GM12874 (cell line): ENCODE data around the gene EPM2A.

Experiments
- CTCF ChIP-seq: IDR thresholded peaks from 2 replicates; pipeline ENCODE4 v1.5.1; 2011; ENCODE audit warnings: low read depth, mild to moderate bottlenecking, control low read depth, low read length, moderate library complexity; ENCODE audit not compliant: insufficient read depth

EPM2A gene

GRCh38 chr6:145602726-145603326 lies 132.5 kb downstream of the EPM2A start:
- TF ChIP-seq CTCF: no peak

GRCh38 chr6:145601397-145601796 lies 133.9 kb downstream of the EPM2A start:
- no peak for TF ChIP-seq CTCF

- no peak for TF ChIP-seq CTCF
Observed at GRCh38 chr6:145600299-145600698, 135.0 kb downstream of the EPM2A start.

GRCh38 chr6:145588981-145589380 lies 146.3 kb downstream of the EPM2A start:
- TF ChIP-seq CTCF: no peak

- no peak for TF ChIP-seq CTCF
Observed at GRCh38 chr6:145587334-145587733, 148.0 kb downstream of the EPM2A start.

- TF ChIP-seq CTCF: no peak
Observed at GRCh38 chr6:145583753-145584152, 151.6 kb downstream of the EPM2A start.
